ENCODE results near the gene DNAJC11.

DNAJC11 gene

GRCh38 chr1:6674771-6675170 is 26.8 kb downstream of the DNAJC11 start:
- H3K4me3 ChIP-seq (ENCODE audit: low read depth in 1 of 2, low read length in 2 of 2), result no peak overlapping the region
- H3K79me2 ChIP-seq (ENCODE audit: insufficient read depth, low read length), result peaks cover 6% of the 10 kb centered on the region; the same call in 1 of the 2 replicates
- no peak overlapping the region for H2AFZ ChIP-seq (ENCODE audit: low read depth, low read length)
- H3K9ac ChIP-seq (ENCODE audit: low read depth, low read length), result no peak overlapping the region
- no peaks in the 10 kb centered on the region for H3K27me3 ChIP-seq (ENCODE audit: insufficient read depth, low read length, poor library complexity)
- no peak for DNase-seq
- no peak for ATAC-seq (ENCODE audit: insufficient read depth, low read depth)
- no peaks in the 10 kb centered on the region for H3K9me3 ChIP-seq (ENCODE audit: insufficient read depth, low read length, severe bottlenecking)
- no peak for TF ChIP-seq CTCF (IDR thresholded peaks at IDR 0.05; ENCODE audit: borderline replicate concordance, extremely low read depth, low read length, poor library complexity, severe bottlenecking)
- no peak for TF ChIP-seq EZH2 (IDR thresholded peaks at IDR 0.05; ENCODE audit: borderline replicate concordance, low read depth, low read length, severe bottlenecking)
- peaks cover 65% of the 10 kb centered on the region for H3K36me3 ChIP-seq (ENCODE audit: insufficient read depth, low read length)
- peaks cover 9% of the 10 kb centered on the region; the same call in 1 of the 2 replicates for H4K20me1 ChIP-seq (ENCODE audit: insufficient read depth, low read length)
- no peak overlapping the region for H3K4me2 ChIP-seq (ENCODE audit: insufficient read depth, low read length)
- H3K27ac ChIP-seq (ENCODE audit: low read length), result no peak overlapping the region
- H3K4me1 ChIP-seq (ENCODE audit: insufficient read depth, low read length), result no peaks in the 10 kb centered on the region

GRCh38 chr1:6673816-6674398 is 27.7 kb downstream of the DNAJC11 start:
- Histone ChIP-seq H3K27ac (ENCODE audit: low read length) (no peak overlapping the region), H3K4me2 (ENCODE audit: insufficient read depth, low read length) (no peak overlapping the region), H3K36me3 (ENCODE audit: insufficient read depth, low read length) (peaks cover 59% of the 10 kb centered on the region), H3K9ac (ENCODE audit: low read depth, low read length) (no peak overlapping the region), H3K4me1 (ENCODE audit: insufficient read depth, low read length) (no peaks in the 10 kb centered on the region), H3K9me3 (ENCODE audit: insufficient read depth, low read length, severe bottlenecking) (no peaks in the 10 kb centered on the region), H3K79me2 (ENCODE audit: insufficient read depth, low read length) (peaks cover 4% of the 10 kb centered on the region; the same call in 1 of the 2 replicates), H2AFZ (ENCODE audit: low read depth, low read length) (no peak overlapping the region), H3K27me3 (ENCODE audit: insufficient read depth, low read length, poor library complexity) (no peaks in the 10 kb centered on the region), H4K20me1 (ENCODE audit: insufficient read depth, low read length) (peaks cover 9% of the 10 kb centered on the region; the same call in 1 of the 2 replicates), H3K4me3 (ENCODE audit: low read depth in 1 of 2, low read length in 2 of 2) (no peak overlapping the region)
- TF ChIP-seq EZH2 (IDR thresholded peaks at IDR 0.05; ENCODE audit: borderline replicate concordance, low read depth, low read length, severe bottlenecking), result no peak
- TF ChIP-seq CTCF (IDR thresholded peaks at IDR 0.05; ENCODE audit: borderline replicate concordance, extremely low read depth, low read length, poor library complexity, severe bottlenecking), result no peak
- DNase-seq (no peak), ATAC-seq (ENCODE audit: insufficient read depth, low read depth) (no peak)

GRCh38 chr1:6672558-6672957 is 29.1 kb downstream of the DNAJC11 start:
- Histone ChIP-seq H3K4me2 (ENCODE audit: insufficient read depth, low read length) (no peak overlapping the region), H3K4me3 (ENCODE audit: low read depth in 1 of 2, low read length in 2 of 2) (no peak overlapping the region), H3K27me3 (ENCODE audit: insufficient read depth, low read length, poor library complexity) (no peaks in the 10 kb centered on the region), H3K4me1 (ENCODE audit: insufficient read depth, low read length) (no peaks in the 10 kb centered on the region), H4K20me1 (ENCODE audit: insufficient read depth, low read length) (peaks cover 9% of the 10 kb centered on the region; the same call in 1 of the 2 replicates), H3K79me2 (ENCODE audit: insufficient read depth, low read length) (peaks cover 4% of the 10 kb centered on the region; the same call in 1 of the 2 replicates), H2AFZ (ENCODE audit: low read depth, low read length) (no peak overlapping the region), H3K9me3 (ENCODE audit: insufficient read depth, low read length, severe bottlenecking) (no peaks in the 10 kb centered on the region), H3K9ac (ENCODE audit: low read depth, low read length) (no peak overlapping the region), H3K36me3 (ENCODE audit: insufficient read depth, low read length) (peaks cover 55% of the 10 kb centered on the region), H3K27ac (ENCODE audit: low read length) (no peak overlapping the region)
- DNase-seq (no peak), ATAC-seq (ENCODE audit: insufficient read depth, low read depth) (no peak)
- TF ChIP-seq CTCF (IDR thresholded peaks at IDR 0.05; ENCODE audit: borderline replicate concordance, extremely low read depth, low read length, poor library complexity, severe bottlenecking), result no peak
- no peak for TF ChIP-seq EZH2 (IDR thresholded peaks at IDR 0.05; ENCODE audit: borderline replicate concordance, low read depth, low read length, severe bottlenecking)
